HL-60/S4 treated with retinoic acid at 250 ng/mL for 4 days and 3 days (cell line): Measurements from ENCODE around the gene APOC3.

Source experiments
- in situ Hi-C: fragments of 300-500 bp; cut with MboI; formaldehyde crosslinking; loops from 2 replicates; pipeline ENCODE4 v1.7.0; 2022; ENCODE audit warnings: low sequenced_read_pairs

APOC3 gene

GRCh38 chr11:116843661-116844060, 14.0 kb downstream of the APOC3 start:
- in situ Hi-C loops = no loop called here

- in situ Hi-C loops = no loop called here
These were observed 15.0 kb downstream of the APOC3 start for GRCh38 chr11:116844722-116845121.

GRCh38 chr11:116847612-116848011, 17.9 kb downstream of the APOC3 start:
- in situ Hi-C loops = no loop called here

GRCh38 chr11:116849060-116849459, 19.4 kb downstream of the APOC3 start:
- in situ Hi-C loops = no loop called here

GRCh38 chr11:116849486-116849885, 19.8 kb downstream of the APOC3 start:
- in situ Hi-C loops = no loop called here

GRCh38 chr11:116851626-116852025, 21.9 kb downstream of the APOC3 start:
- in situ Hi-C loops = no loop called here

- in situ Hi-C loops = no loop called here
These were observed 22.7 kb downstream of the APOC3 start for GRCh38 chr11:116852261-116853031.

- in situ Hi-C loops = no loop called here
These were observed 23.9 kb downstream of the APOC3 start for GRCh38 chr11:116853461-116854073.

- in situ Hi-C loops = no loop called here
These were observed 25.7 kb downstream of the APOC3 start for GRCh38 chr11:116855413-116855812.

GRCh38 chr11:116856423-116856822, 26.7 kb downstream of the APOC3 start:
- in situ Hi-C loops = no loop called here

- in situ Hi-C loops = no loop called here
These were observed 27.6 kb downstream of the APOC3 start for GRCh38 chr11:116857316-116857715.

- in situ Hi-C loops = no loop called here
These were observed 28.2 kb downstream of the APOC3 start for GRCh38 chr11:116857936-116858335.

- in situ Hi-C loops = no loop called here
These were observed 29.5 kb downstream of the APOC3 start for GRCh38 chr11:116859175-116859574.

GRCh38 chr11:116860303-116860702, 30.6 kb downstream of the APOC3 start:
- in situ Hi-C loops = no loop called here

- in situ Hi-C loops = no loop called here
These were observed 31.8 kb downstream of the APOC3 start for GRCh38 chr11:116861539-116861938.

- in situ Hi-C loops = no loop called here
These were observed 32.5 kb downstream of the APOC3 start for GRCh38 chr11:116862185-116862584.

- in situ Hi-C loops = no loop called here
These were observed 33.2 kb downstream of the APOC3 start for GRCh38 chr11:116862951-116863350.

GRCh38 chr11:116864531-116864930, 34.8 kb downstream of the APOC3 start:
- in situ Hi-C loops = no loop called here

- in situ Hi-C loops = no loop called here
These were observed 36.0 kb downstream of the APOC3 start for GRCh38 chr11:116865696-116866095.

- in situ Hi-C loops = no loop called here
These were observed 37.2 kb downstream of the APOC3 start for GRCh38 chr11:116866804-116867455.

GRCh38 chr11:116867619-116868018, 37.9 kb downstream of the APOC3 start:
- in situ Hi-C loops = no loop called here

GRCh38 chr11:116868066-116868465, 38.4 kb downstream of the APOC3 start:
- in situ Hi-C loops = no loop called here
